GM12873 (cell line): Measurements from ENCODE around the gene PLEKHG5.
A peak's percentile ranks its signal among the peaks of the same experiment; 100 is the strongest.

ENCODE experiments used
- TF ChIP-seq, protein P1 (sequence below): IDR thresholded peaks from 2 replicates; pipeline ENCODE4 v1.5.1; 2012; ENCODE audit warnings: low read depth, mild to moderate bottlenecking, moderate library complexity, low read length, control low read depth; ENCODE audit not compliant: insufficient read depth; ENCODE audit errors: missing control alignments

PLEKHG5 gene

DNA sequence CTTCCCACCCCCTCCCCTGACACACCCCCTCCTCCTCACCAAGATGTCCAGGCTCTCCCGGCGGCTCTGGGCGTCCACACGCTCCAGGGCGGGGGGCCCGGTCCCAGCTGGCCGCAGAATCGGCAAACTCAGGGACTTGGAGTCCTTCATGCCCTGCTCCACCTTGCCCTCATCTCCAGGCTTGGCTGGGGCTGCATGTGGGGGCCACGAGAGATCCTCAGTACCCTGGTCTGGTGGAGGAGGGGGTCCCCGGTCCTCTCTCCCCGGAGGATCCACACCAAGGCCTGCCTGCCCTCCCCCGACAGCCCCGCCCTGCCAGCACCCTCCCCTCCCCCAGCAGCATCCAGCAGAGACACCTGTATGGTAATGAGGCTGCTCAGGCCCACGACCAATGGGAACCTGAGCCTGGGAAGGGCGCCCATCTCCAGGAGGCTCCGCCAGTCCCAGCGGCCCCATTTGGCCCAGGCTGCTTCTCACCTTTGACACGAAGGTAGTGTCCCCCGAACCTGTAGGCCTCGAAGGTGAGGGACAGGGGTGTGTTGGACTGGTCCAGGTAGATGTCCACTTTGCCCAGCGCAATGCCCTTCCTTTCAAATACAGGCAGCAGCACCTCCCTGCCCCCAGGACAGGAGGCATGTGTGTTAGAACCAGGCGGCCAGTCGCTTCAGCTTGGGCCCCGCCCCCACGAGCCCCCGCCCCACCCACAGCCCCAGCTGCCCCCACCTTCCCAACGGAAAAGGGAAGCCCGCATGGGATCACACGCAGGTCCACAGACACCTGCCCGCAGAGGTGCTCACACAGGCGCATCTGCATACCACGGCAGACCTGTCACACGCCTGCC lies 17.3 kb downstream of the PLEKHG5 start:
- TF ChIP-seq, protein P1, sequence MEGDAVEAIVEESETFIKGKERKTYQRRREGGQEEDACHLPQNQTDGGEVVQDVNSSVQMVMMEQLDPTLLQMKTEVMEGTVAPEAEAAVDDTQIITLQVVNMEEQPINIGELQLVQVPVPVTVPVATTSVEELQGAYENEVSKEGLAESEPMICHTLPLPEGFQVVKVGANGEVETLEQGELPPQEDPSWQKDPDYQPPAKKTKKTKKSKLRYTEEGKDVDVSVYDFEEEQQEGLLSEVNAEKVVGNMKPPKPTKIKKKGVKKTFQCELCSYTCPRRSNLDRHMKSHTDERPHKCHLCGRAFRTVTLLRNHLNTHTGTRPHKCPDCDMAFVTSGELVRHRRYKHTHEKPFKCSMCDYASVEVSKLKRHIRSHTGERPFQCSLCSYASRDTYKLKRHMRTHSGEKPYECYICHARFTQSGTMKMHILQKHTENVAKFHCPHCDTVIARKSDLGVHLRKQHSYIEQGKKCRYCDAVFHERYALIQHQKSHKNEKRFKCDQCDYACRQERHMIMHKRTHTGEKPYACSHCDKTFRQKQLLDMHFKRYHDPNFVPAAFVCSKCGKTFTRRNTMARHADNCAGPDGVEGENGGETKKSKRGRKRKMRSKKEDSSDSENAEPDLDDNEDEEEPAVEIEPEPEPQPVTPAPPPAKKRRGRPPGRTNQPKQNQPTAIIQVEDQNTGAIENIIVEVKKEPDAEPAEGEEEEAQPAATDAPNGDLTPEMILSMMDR: no peak

DNA sequence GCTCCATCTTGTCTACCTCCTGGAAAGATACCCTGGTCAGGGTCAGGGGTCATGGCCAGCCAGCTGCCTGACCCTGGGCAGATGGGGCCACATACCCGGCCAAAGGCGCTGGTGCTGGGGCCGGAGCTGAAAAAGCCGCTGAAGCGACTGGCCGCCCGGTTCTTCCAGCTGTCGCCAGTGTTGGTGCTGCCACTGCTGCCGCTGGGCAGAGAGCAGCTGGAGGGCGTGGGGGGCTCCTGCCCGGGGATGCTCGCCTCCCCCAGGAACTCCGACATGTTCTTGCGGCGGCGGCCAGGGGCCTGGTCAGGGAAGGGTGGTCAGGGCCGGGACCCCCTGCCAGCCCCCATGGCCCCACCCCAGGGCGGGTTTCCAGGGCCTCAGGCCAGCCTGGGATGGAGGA lies 18.3 kb downstream of the PLEKHG5 start:
- TF ChIP-seq, protein P1: no peak

DNA sequence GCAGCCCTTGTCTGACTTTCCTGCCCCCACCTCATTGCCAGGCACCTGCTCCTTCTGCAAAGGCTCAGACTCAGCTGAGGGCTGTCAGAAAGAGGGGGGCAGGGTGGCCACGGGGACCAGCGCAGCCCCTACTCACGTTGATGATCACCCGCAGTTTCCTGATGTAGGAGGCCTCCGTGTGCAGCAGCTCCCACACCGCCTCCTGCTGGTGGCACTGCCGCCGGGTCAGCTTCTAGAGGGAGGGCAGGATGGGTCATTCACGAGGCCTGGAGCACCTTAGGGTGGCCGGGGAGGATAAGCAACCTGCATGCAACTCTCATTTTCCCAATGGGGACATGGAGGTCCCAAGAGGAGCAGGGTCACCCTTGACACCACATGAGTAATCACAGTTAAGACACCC lies 19.1 kb downstream of the PLEKHG5 start:
- TF ChIP-seq, protein P1: peak; percentile 43

DNA sequence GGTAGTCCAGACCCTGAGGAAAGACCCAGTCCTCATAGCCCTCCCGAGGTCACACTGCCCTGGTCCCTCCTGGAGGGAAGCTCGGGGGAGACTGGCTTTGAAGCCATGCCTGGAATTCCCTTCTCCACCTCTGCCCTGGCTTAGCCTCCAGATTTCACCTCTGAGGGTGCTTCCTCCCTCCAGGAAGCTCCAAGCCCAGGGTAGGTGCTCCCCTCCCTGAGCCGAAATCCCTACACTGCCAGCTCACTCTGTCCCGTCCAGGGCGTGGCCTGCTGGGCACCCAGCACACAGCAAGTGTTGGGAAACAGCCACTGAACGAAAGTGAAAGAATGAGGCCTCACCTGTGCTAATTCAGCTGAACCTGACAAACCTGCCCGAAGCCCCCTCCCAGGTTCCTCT lies 19.5 kb downstream of the PLEKHG5 start:
- TF ChIP-seq, protein P1: no peak

DNA sequence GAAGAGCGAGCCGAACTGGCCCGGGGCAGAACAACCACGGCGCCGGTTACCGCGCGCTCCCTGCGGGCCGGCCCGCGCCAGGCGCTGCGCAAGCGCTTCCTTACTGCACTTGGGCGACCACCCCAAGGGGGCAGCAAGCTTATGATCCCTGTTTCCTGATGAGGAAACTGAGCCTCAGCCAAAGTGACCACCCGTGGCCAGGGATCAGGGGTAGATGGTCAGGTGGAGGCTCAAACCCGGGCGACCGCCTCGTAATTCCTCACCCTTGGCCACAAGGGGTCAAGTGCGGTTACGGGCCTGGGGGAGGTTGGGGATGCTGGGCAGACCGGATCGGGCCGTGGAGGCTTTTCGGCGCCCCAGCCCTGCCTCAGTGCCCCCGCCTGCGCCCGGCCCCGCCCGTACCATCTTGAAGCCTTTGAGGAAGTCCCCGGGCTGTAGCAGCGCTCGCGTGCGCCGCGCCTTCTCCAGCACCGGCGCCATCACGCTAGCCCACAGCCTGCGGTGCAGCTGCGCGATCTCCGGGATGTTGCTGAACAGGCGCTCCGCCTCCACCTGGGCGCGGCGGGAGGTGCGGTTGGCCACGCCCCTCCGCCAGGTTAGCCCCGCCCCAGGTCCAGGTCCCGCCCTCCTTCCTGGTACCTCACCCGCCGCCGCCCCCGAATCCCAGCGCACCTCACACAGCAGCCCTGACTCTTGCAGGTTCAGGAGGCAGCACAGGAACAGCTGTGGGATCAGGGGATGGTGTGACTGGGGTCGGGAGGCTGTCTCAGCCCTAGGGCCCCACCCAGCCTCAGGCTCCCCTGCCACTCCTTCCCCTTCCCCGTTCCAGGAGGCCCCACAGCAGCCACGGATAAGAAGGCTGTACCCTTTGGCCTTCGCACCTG lies 20.1 kb downstream of the PLEKHG5 start:
- TF ChIP-seq, protein P1: no peak

DNA sequence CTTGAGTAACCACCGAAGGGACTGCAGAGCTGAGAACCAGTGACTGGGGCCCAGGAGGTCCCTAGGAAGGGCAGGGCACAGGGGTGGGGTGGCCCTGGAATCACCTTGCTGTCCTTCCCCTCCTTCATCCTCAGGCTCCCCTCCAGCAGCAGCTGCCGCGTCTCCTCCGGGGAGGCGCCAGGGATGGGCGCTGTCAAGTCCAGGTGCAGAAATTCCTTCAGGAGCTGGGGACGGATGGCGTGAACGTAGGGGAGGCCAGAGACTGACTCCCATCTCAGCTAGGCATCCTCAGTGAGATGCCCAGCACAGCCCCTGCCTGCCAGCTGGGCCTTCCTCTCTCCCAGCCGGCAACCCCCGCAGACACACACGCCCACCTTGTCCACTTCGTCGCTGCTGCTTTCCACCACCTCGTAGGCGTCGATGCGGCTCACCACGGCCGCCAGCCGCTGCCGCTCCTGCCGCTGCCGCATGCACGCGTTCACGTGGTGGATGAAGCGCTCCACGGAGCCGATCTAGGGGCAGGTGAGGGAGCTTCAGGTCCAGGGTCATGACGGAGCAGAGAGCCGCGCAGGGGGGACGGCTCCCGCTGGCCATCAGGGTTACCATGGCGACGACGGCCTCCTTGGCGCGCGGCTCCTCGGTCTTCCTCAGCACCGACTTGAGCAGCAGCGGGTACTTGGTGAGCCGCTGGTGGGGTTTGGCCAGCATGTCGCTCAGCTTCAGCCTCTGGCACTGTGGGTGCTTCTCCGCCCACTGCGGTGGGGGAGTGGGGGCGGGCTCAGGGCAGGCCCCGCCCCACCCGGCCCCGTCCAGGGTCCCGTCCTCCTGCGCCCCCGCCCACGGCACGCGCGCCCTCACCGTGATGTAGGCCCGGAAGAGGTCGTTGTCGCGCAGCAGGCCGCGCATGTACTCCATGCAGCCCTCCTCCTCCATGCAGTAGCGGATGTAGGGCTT lies 21.1 kb downstream of the PLEKHG5 start:
- TF ChIP-seq, protein P1: no peak
